HepG2 (cell line): Measurements from ENCODE around the gene C2orf80. TPM values are rescaled to one million over a fixed set of nuclear protein-coding genes. Genes with fewer than 3 reads are reported as not detected.

Experiments
- ATAC-seq: fragments of 200-7000 bp; cut with Tn5 transposase; 3 replicates; pipeline ENCODE4 v1.9.1; 2020; ENCODE audit warnings: mild to moderate bottlenecking, moderate library complexity
- BruUV-seq: library from RNA; stranded (reverse); fragments of 400-500 nt; replicated peaks from 2 replicates; lab custom pipeline; 2021; lab: Mats Ljungman, UMichigan
- CTCF ChIA-PET: fragments of 300-600 bp; formaldehyde crosslinking; extraction: SDS; loops from one replicate; lab custom pipeline; 2021; ENCODE audit warnings: low total read pairs, inconsistent platforms, low intra/inter-chr PET ratio; lab: Yijun Ruan, JAX
- POLR2A ChIA-PET: fragments of 350-600 bp; sonication (Branson Sonifier 250); formaldehyde crosslinking; loops from one replicate; lab custom pipeline; 2020; ENCODE audit warnings: antibody characterized with exemption, inconsistent platforms; lab: Yijun Ruan, JAX
- DNase-seq: peaks from one replicate; pipeline ENCODE4 v3.0.0-alpha.2; 2015; ENCODE audit warnings: low spot score
- FAIRE-seq: peaks from 3 replicates; lab custom pipeline; 2011; peaks lifted over from hg19 to GRCh38; lab: Jason Lieb, UNC
- H2AFZ ChIP-seq: one replicate; pipeline ENCODE4 v1.6.1; 2011; ENCODE audit warnings: low read length, inconsistent platforms
- H3K27ac ChIP-seq: fragments of 300-600 bp; 3 replicates; pipeline ENCODE4 v1.8.0; 2011; ENCODE audit warnings: mixed run types, mild to moderate bottlenecking, mixed read lengths, low read length, inconsistent platforms; ENCODE audit not compliant: insufficient read depth; ENCODE audit errors: extremely low read length
- H3K27me3 ChIP-seq, 2 experiments: fragments of 200-600 bp in 1 of 2; 2 replicates in 1 of 2; 3 replicates in 1 of 2; pipeline versions ENCODE4 v1.6.0 to v1.8.0; 2011; ENCODE audit warnings: low read length in 2 of 2, mild to moderate bottlenecking in 2 of 2, moderate library complexity in 2 of 2, inconsistent platforms in 1 of 2; ENCODE audit not compliant: insufficient read depth in 2 of 2, control insufficient read depth in 1 of 2
- H3K36me3 ChIP-seq, 2 experiments: fragments of 200-600 bp in 1 of 2; replicated peaks in 1 of 2; 2 replicates in 1 of 2; 3 replicates in 1 of 2; pipeline versions ENCODE4 v1.5.1 to v1.8.0; 2011; ENCODE audit warnings: low read length in 2 of 2, inconsistent platforms in 1 of 2; ENCODE audit not compliant: insufficient read depth in 2 of 2, control insufficient read depth in 1 of 2
- H3K4me1 ChIP-seq: 2 replicates; pipeline ENCODE4 v1.5.1; 2012; ENCODE audit warnings: low read length, inconsistent platforms; ENCODE audit not compliant: insufficient read depth
- H3K4me2 ChIP-seq: 2 replicates; pipeline ENCODE4 v1.6.0; 2011; ENCODE audit warnings: low read depth, low read length, inconsistent platforms
- H3K4me3 ChIP-seq, 3 experiments: fragments of 200-600 bp in 1 of 3; sonication (generic), shearing (Covaris generic) in 1 of 3; replicated peaks in 1 of 3; 2 replicates each; pipeline ENCODE4 v1.5.1; 2011 to 2016; ENCODE audit warnings: low read length in 3 of 3, inconsistent platforms in 2 of 3, low read depth in 2 of 3, mild to moderate bottlenecking in 2 of 3, control low read depth in 1 of 3, mixed read lengths in 1 of 3; ENCODE audit not compliant: insufficient read depth in 1 of 3
- H3K79me2 ChIP-seq: one replicate; pipeline ENCODE4 v1.6.1; 2011; ENCODE audit warnings: low read length, inconsistent platforms; ENCODE audit not compliant: insufficient read depth
- H3K9ac ChIP-seq: 2 replicates; pipeline ENCODE4 v1.6.0; 2011; ENCODE audit warnings: mild to moderate bottlenecking, low read depth, low read length, inconsistent platforms; ENCODE audit not compliant: insufficient read depth
- H3K9me3 ChIP-seq: 2 replicates; pipeline ENCODE4 v1.5.1; 2012; ENCODE audit warnings: mild to moderate bottlenecking, low read length
- H4K20me1 ChIP-seq: 2 replicates; pipeline ENCODE4 v1.6.0; 2011; ENCODE audit warnings: inconsistent platforms, mild to moderate bottlenecking, low read length, moderate library complexity; ENCODE audit not compliant: insufficient read depth
- FOXK2 ChIP-seq: fragments of 450-650 bp; IDR thresholded peaks from 2 replicates; pipeline ENCODE4 v1.6.1; 2016
- MEF2D ChIP-seq: sonication (generic); formaldehyde crosslinking; IDR thresholded peaks from 2 replicates; pipeline ENCODE4 v1.5.1; 2020; ENCODE audit warnings: mild to moderate bottlenecking, missing genetic modification reagents
- NAIF1 ChIP-seq: sonication (generic); formaldehyde crosslinking; IDR thresholded peaks from 2 replicates; pipeline ENCODE4 v1.5.0; 2020; ENCODE audit warnings: mild to moderate bottlenecking, missing genetic modification reagents, borderline replicate concordance
- PRPF4 ChIP-seq: fragments of 200-400 bp; formaldehyde crosslinking; IDR thresholded peaks from 2 replicates; pipeline ENCODE4 v1.6.1; 2016; ENCODE audit warnings: low read length, low read depth; ENCODE audit not compliant: poor library complexity, severe bottlenecking
- RFX3 ChIP-seq: IDR thresholded peaks from 2 replicates; pipeline ENCODE4 v1.6.1; 2016; ENCODE audit warnings: missing biosample characterization, missing genetic modification reagents
- SIX1 ChIP-seq: sonication (generic); formaldehyde crosslinking; IDR thresholded peaks from 2 replicates; pipeline ENCODE4 v1.4.0; 2020; ENCODE audit warnings: missing genetic modification reagents, borderline replicate concordance
- SMAD1 ChIP-seq: sonication (generic); formaldehyde crosslinking; IDR thresholded peaks from 2 replicates; pipeline ENCODE4 v1.4.0; 2020; ENCODE audit warnings: missing genetic modification reagents, low read depth, mild to moderate bottlenecking, borderline replicate concordance
- SMARCE1 ChIP-seq: fragments of 450-650 bp; IDR thresholded peaks from 2 replicates; pipeline ENCODE4 v1.6.1; 2017; ENCODE audit warnings: borderline replicate concordance
- SPEN ChIP-seq: sonication (generic); formaldehyde crosslinking; IDR thresholded peaks from 2 replicates; pipeline ENCODE4 v1.5.1; 2020; ENCODE audit warnings: low read depth, mild to moderate bottlenecking, missing genetic modification reagents
- THYN1 ChIP-seq: sonication (generic); formaldehyde crosslinking; IDR thresholded peaks from 2 replicates; pipeline ENCODE4 v1.8.1; 2023; ENCODE audit warnings: low read depth, mild to moderate bottlenecking, moderate library complexity, missing genetic modification reagents, borderline replicate concordance
- ZBTB49 ChIP-seq: sonication (generic); formaldehyde crosslinking; IDR thresholded peaks from 2 replicates; pipeline ENCODE4 v1.4.0; 2020; ENCODE audit warnings: missing genetic modification reagents, borderline replicate concordance
- ZMYM3 ChIP-seq: sonication (generic); formaldehyde crosslinking; IDR thresholded peaks from 2 replicates; pipeline ENCODE4 v1.5.1; 2020; ENCODE audit warnings: mild to moderate bottlenecking, missing genetic modification reagents
- ZNF646 ChIP-seq: sonication (generic); formaldehyde crosslinking; IDR thresholded peaks from 2 replicates; pipeline ENCODE4 v1.9.0; 2021; ENCODE audit warnings: mild to moderate bottlenecking, missing genetic modification reagents
- ZNF737 ChIP-seq: sonication (generic); formaldehyde crosslinking; IDR thresholded peaks from 2 replicates; pipeline ENCODE4 v1.5.0; 2020; ENCODE audit warnings: missing genetic modification reagents, mild to moderate bottlenecking, borderline replicate concordance
- ZNF777 ChIP-seq: sonication (generic); formaldehyde crosslinking; IDR thresholded peaks from 2 replicates; pipeline ENCODE4 v1.4.0; 2020; ENCODE audit warnings: missing genetic modification reagents
- ZNF800 ChIP-seq: sonication (generic); formaldehyde crosslinking; IDR thresholded peaks from 2 replicates; pipeline ENCODE4 v1.4.0; 2020; ENCODE audit warnings: missing genetic modification reagents
- WGBS: methylation state at CpG from one replicate; pipeline ENCODE4 v1.1.6; 2017; ENCODE audit warnings: low lambda C conversion rate; 5-methylcytosine and 5-hydroxymethylcytosine counted together
- in situ Hi-C: cut with HindIII; loops from 2 replicates; pipeline ENCODE4 v1.10.0; 2017; ENCODE audit warnings: low pct_unique_long_range_greater_than_20kb; ENCODE audit not compliant: extremely low pct_ligation_motif_present
- intact Hi-C: fragments of 100-400 bp; cut with micrococcal nuclease; formaldehyde crosslinking; loops from one replicate; pipeline ENCODE4 v1.10.0; 2022; ENCODE audit not compliant: unreplicated experiment
- polyA plus RNA-seq, 8 experiments: library from polyadenylated mRNA; depleted of rRNA in 3 of 8; stranded (reverse) in 7 of 8; unstranded in 1 of 8; fragments of >200 nt; fragmentation: Illumina TruSeq in 4 of 8; extraction: Trizol in 4 of 8; gene quantifications; 2 replicates each; pipeline versions ENCODE4 v1.2.1 to v1.2.3, GENCODE V29; 2011 to 2016; ENCODE audit warnings: low read depth in 4 of 8, missing spikeins in 1 of 8, mixed read lengths in 1 of 8; ENCODE audit not compliant: insufficient read depth in 1 of 8
- total RNA-seq, 5 experiments: library from RNA; depleted of rRNA; stranded (reverse); fragments of >200 nt; fragmentation: Illumina TruSeq; extraction: Trizol; gene quantifications; 2 replicates each; pipeline ENCODE4 v1.2.3, GENCODE V29; 2016; ENCODE audit warnings: low read depth in 1 of 5

C2orf80 gene
- total and polyA plus RNA-seq, 2 of the 13 experiments (the other 11 are each of a cell fraction or from before 2014, with no cell fraction given): not detected

- Histone ChIP-seq H3K36me3 (no peaks in the 10 kb centered on the region), H3K27me3 (peaks cover 0 to 17% of the 10 kb centered on the region in 2 experiments; a peak in 3 of 5 replicates), H3K9me3 (no peaks in the 10 kb centered on the region), H2AFZ (no peak overlapping the region), H3K27ac (no peak overlapping the region), H3K4me1 (peaks cover 12% of the 10 kb centered on the region), H3K9ac (no peak overlapping the region), H3K4me2 (no peak overlapping the region), H4K20me1 (no peaks in the 10 kb centered on the region), H3K79me2 (no peaks in the 10 kb centered on the region), H3K4me3 (no peak overlapping the region)
- in situ Hi-C loops (no loop called here), intact Hi-C loops (no loop called here)
- no peak for DNase-seq
- 22% methylated on average over 5 of the region's 5 CpGs for WGBS
- ChIA-PET CTCF (no interaction called here), POLR2A (no interaction called here)
- BruUV-seq: no TSS peak
- ATAC-seq: no peak
- no peak for FAIRE-seq
- TF ChIP-seq THYN1 (no peak), SMAD1 (CRISPR knock-in tag) (no peak), SIX1 (CRISPR knock-in tag) (no peak), ZNF800 (CRISPR knock-in tag) (no peak), PRPF4 (no peak), ZNF737 (CRISPR knock-in tag) (no peak), NAIF1 (CRISPR knock-in tag) (no peak), ZMYM3 (CRISPR knock-in tag) (no peak), RFX3 (CRISPR knock-in tag) (no peak), FOXK2 (no peak), ZBTB49 (no peak), ZNF646 (CRISPR knock-in tag) (no peak), SPEN (CRISPR knock-in tag) (no peak), SMARCE1 (no peak), ZNF777 (no peak), MEF2D (CRISPR knock-in tag) (no peak)
These were observed 3.4 kb downstream of the C2orf80 start for GRCh38 chr2:208186465-208186864.
